Thoracic aorta (tissue), 2 donors: ENCODE data around the gene EMP3. TPM values are rescaled to one million over a fixed set of nuclear protein-coding genes. Genes with fewer than 3 reads are reported as not detected.

Experiments used
- ATAC-seq: fragments of 150-250 bp; one replicate; pipeline ENCODE4 v1.8.0; 2017; ENCODE audit warnings: low read depth; ENCODE audit not compliant: insufficient number of reproducible peaks, low FRiP score
- DNase-seq: peaks from one replicate; pipeline ENCODE4 v3.0.0-alpha.2; 2020; ENCODE audit warnings: low spot score
- H3K27ac ChIP-seq, 2 donors: fragments of 200-600 bp; sonication (generic); 1 replicate in 1 of 2; 2 replicates in 1 of 2; pipeline ENCODE4 v1.5.1; 2016; ENCODE audit warnings: mild to moderate bottlenecking in 2 of 2, moderate library complexity in 2 of 2
- H3K27me3 ChIP-seq: fragments of 200-600 bp; sonication (generic); replicated peaks from 2 replicates; pipeline ENCODE4 v1.6.0; 2016; ENCODE audit warnings: mild to moderate bottlenecking; ENCODE audit not compliant: insufficient read depth
- H3K36me3 ChIP-seq: fragments of 200-600 bp; sonication (generic); one replicate; pipeline ENCODE4 v1.5.1; 2016
- H3K4me1 ChIP-seq, 2 donors: fragments of 200-600 bp; sonication (generic); 1 replicate in 1 of 2; 2 replicates in 1 of 2; pipeline versions ENCODE4 v1.5.1 to v1.6.0; 2016; ENCODE audit warnings: low read depth in 2 of 2, mild to moderate bottlenecking in 1 of 2; ENCODE audit not compliant: control insufficient read depth in 1 of 2
- H3K4me3 ChIP-seq: fragments of 200-600 bp; sonication (generic); 2 replicates; pipeline ENCODE4 v1.5.1; 2016; ENCODE audit warnings: mild to moderate bottlenecking
- H3K9me3 ChIP-seq: fragments of 200-600 bp; sonication (generic); 2 replicates; pipeline ENCODE4 v1.5.1; 2016
- total RNA-seq, 2 donors: library from RNA; depleted of rRNA; stranded (reverse); fragments of >200 nt; gene quantifications; one replicate each; pipeline versions ENCODE4 v1.1.0 to v1.2.3, GENCODE V29; 2016
- TF ChIP-seq, protein P1 (sequence below): fragments of 200-600 bp; sonication (generic); IDR thresholded peaks from one replicate; pipeline ENCODE4 v1.5.1; 2019; ENCODE audit warnings: antibody characterized with exemption

EMP3 gene
- total RNA-seq, 2 donors from 2014 or later, result 61.7 to 95.7 TPM

DNA sequence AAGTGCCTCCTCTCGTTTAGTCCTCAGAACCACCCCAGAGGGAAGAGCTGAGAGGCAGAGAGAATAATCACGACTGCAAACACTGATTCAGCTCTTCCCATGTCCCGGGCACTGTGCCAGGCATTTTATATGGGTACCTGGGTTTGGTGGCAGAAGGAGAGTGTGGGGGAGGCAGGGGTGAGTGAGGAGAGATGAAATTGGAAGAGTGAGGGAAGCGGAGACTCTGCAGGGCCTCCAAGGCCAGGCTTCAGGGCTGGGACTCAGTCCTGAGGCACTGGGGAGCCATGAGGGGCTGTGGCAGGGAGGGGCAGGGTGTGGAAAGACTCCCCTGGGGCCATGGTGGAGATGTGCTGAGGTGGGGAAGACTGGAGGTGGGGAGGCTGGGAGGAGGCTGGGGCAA, 47.6 kb downstream of the EMP3 start:
- no peak for DNase-seq
- no peaks in the 10 kb centered on the region for H3K9me3 ChIP-seq
- TF ChIP-seq, protein P1, sequence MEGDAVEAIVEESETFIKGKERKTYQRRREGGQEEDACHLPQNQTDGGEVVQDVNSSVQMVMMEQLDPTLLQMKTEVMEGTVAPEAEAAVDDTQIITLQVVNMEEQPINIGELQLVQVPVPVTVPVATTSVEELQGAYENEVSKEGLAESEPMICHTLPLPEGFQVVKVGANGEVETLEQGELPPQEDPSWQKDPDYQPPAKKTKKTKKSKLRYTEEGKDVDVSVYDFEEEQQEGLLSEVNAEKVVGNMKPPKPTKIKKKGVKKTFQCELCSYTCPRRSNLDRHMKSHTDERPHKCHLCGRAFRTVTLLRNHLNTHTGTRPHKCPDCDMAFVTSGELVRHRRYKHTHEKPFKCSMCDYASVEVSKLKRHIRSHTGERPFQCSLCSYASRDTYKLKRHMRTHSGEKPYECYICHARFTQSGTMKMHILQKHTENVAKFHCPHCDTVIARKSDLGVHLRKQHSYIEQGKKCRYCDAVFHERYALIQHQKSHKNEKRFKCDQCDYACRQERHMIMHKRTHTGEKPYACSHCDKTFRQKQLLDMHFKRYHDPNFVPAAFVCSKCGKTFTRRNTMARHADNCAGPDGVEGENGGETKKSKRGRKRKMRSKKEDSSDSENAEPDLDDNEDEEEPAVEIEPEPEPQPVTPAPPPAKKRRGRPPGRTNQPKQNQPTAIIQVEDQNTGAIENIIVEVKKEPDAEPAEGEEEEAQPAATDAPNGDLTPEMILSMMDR, result no peak
- no peak overlapping the region for H3K4me3 ChIP-seq
- H3K27ac ChIP-seq, result no peak overlapping the region
- H3K27me3 ChIP-seq, result no peaks in the 10 kb centered on the region
- H3K4me1 ChIP-seq, result no peaks in the 10 kb centered on the region
- H3K36me3 ChIP-seq, result no peaks in the 10 kb centered on the region
- ATAC-seq, result no peak

- H3K36me3 ChIP-seq, result no peaks in the 10 kb centered on the region
- no peak for ATAC-seq
- no peak overlapping the region for H3K27ac ChIP-seq
- H3K27me3 ChIP-seq, result no peaks in the 10 kb centered on the region
- no peak overlapping the region for H3K4me3 ChIP-seq
- TF ChIP-seq, protein P1, result no peak
- no peak for DNase-seq
- H3K4me1 ChIP-seq, result no peaks in the 10 kb centered on the region
- no peaks in the 10 kb centered on the region for H3K9me3 ChIP-seq
Measured at GRCh38 chr19:48373567-48373966, 48.2 kb downstream of the EMP3 start.

GRCh38 chr19:48378194-48378570, 52.8 kb downstream of the EMP3 start:
- no peak overlapping the region for H3K4me3 ChIP-seq
- no peaks in the 10 kb centered on the region for H3K9me3 ChIP-seq
- H3K36me3 ChIP-seq, result peaks cover 15% of the 10 kb centered on the region
- H3K27me3 ChIP-seq, result no peaks in the 10 kb centered on the region
- no peak overlapping the region for H3K27ac ChIP-seq
- DNase-seq (no peak), ATAC-seq (no peak)
- no peaks in the 10 kb centered on the region for H3K4me1 ChIP-seq
- TF ChIP-seq, protein P1, result no peak

- TF ChIP-seq, protein P1, result no peak
- DNase-seq (no peak), ATAC-seq (no peak)
- Histone ChIP-seq H3K27me3 (no peaks in the 10 kb centered on the region), H3K4me1 (no peaks in the 10 kb centered on the region), H3K9me3 (no peaks in the 10 kb centered on the region), H3K27ac (no peak overlapping the region), H3K4me3 (no peak overlapping the region), H3K36me3 (peaks cover 23% of the 10 kb centered on the region)
Measured at GRCh38 chr19:48379058-48379457, 53.7 kb downstream of the EMP3 start.

Other genes starting within 250 kb of the EMP3 start
- gene PLA2G4C, start 214.7 kb upstream of the EMP3 start, total RNA-seq, result 10 to 100 TPM; 24.2 to 35.9 TPM
- 10 to 100 TPM in 1 of 2 donors, 1 to 10 TPM in 1; 5.4 to 23.2 TPM for gene LIG1, start 155.2 kb upstream of the EMP3 start, total RNA-seq
- gene ZSWIM9, start 154.9 kb upstream of the EMP3 start, total RNA-seq, result 1 to 10 TPM; 4.4 to 9.3 TPM
- 10 to 100 TPM; 40.8 to 50.9 TPM for gene CARD8, start 69.6 kb upstream of the EMP3 start, total RNA-seq
- under 1 TPM in 1 of 2 donors, not detected in 1; 0.27 TPM for gene ZNF114, start 55.5 kb upstream of the EMP3 start, total RNA-seq
- 10 to 100 TPM in 1 of 2 donors, 1 to 10 TPM in 1; 6.3 to 18.4 TPM for gene TMEM143, start 38.4 kb downstream of the EMP3 start, total RNA-seq
- not detected for gene SYNGR4, start 38.8 kb downstream of the EMP3 start, total RNA-seq
- gene KDELR1, start 66.0 kb downstream of the EMP3 start, total RNA-seq, result 10 to 100 TPM; 65.6 to 79.9 TPM
- gene GRIN2D, start 68.1 kb downstream of the EMP3 start, total RNA-seq, result under 1 TPM in 1 of 2 donors, not detected in 1; 0.68 TPM
- 10 to 100 TPM; 17.5 to 38.3 TPM for gene GRWD1, start 120.4 kb downstream of the EMP3 start, total RNA-seq
- 1 to 10 TPM in 1 of 2 donors, under 1 TPM in 1; 0.27 to 1.2 TPM for gene KCNJ14, start 130.0 kb downstream of the EMP3 start, total RNA-seq
- 10 to 100 TPM; 50.6 to 79.4 TPM for gene CYTH2, start 143.8 kb downstream of the EMP3 start, total RNA-seq
- gene LMTK3, start 186.3 kb downstream of the EMP3 start, total RNA-seq, result 1 to 10 TPM in 1 of 2 donors, under 1 TPM in 1; 0.41 to 4.5 TPM
- not detected for gene SULT2B1, start 226.6 kb downstream of the EMP3 start, total RNA-seq